GM13977 (cell line): ENCODE measurements around the gene PLEKHA6.

Experiments used
- DNase-seq: peaks from one replicate; pipeline ENCODE4 v3.0.0; 2012; ENCODE audit warnings: low spot score
- in situ Hi-C: fragments of 300-500 bp; cut with MboI; formaldehyde crosslinking; loops from one replicate; pipeline ENCODE4 v1.12.0; 2022; ENCODE audit warnings: low sequenced_read_pairs, low pct_unique_long_range_greater_than_20kb, mixed read lengths, inconsistent platforms; ENCODE audit not compliant: unreplicated experiment
- TF ChIP-seq, protein P1 (sequence below): IDR thresholded peaks from 2 replicates; pipeline ENCODE4 v1.5.1; 2012; ENCODE audit warnings: mild to moderate bottlenecking, control low read depth; ENCODE audit not compliant: insufficient read depth; ENCODE audit errors: extremely low read depth, missing control alignments

PLEKHA6 gene

DNA sequence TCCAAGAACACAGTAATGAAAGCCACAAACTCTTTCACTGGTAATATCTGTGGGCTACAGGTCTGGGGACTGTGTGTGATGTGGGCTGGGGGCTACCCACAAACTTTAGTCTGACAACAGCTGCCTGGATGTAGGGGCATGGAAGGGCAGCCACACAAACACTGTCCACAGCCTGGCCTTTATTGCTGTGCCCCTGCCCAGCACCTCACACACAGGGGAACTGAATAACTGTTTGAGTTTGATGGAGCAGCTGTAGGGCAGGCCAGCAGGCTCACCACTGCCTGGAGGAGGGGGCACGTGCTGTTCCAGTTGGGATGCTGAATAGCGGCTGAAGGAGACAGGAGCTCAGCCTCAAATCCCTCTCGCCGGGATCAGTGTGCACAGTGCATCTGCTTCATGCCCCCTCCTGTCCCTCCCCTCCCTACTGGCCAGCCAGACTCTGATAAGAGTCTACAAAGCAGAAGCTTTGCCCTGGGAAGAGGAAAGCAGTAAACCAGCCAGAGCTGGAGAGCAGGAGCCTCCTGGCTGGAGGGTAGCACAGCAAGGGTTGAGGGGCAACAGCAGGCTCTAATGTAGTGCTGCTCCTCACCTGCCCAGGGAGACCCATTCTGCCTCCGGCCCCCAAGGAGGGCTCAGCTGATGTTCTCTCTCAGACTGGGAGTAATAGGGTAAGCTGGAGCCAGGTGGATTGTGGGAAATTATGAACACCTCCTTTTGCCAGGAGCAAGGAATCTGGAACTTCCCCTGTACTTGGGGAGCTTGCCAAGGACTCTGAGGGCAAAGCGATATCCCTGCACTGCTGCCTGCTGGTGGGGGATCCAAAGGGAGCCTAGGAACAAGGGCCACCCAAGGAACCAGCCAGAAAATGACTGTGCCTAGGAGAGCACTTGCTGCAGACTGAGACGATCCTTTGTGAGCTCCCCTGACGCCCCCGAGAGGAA lies 75.7 kb downstream of the PLEKHA6 start:
- no peak for DNase-seq
- in situ Hi-C loops: no loop called here
- TF ChIP-seq, protein P1, sequence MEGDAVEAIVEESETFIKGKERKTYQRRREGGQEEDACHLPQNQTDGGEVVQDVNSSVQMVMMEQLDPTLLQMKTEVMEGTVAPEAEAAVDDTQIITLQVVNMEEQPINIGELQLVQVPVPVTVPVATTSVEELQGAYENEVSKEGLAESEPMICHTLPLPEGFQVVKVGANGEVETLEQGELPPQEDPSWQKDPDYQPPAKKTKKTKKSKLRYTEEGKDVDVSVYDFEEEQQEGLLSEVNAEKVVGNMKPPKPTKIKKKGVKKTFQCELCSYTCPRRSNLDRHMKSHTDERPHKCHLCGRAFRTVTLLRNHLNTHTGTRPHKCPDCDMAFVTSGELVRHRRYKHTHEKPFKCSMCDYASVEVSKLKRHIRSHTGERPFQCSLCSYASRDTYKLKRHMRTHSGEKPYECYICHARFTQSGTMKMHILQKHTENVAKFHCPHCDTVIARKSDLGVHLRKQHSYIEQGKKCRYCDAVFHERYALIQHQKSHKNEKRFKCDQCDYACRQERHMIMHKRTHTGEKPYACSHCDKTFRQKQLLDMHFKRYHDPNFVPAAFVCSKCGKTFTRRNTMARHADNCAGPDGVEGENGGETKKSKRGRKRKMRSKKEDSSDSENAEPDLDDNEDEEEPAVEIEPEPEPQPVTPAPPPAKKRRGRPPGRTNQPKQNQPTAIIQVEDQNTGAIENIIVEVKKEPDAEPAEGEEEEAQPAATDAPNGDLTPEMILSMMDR: no peak

DNA sequence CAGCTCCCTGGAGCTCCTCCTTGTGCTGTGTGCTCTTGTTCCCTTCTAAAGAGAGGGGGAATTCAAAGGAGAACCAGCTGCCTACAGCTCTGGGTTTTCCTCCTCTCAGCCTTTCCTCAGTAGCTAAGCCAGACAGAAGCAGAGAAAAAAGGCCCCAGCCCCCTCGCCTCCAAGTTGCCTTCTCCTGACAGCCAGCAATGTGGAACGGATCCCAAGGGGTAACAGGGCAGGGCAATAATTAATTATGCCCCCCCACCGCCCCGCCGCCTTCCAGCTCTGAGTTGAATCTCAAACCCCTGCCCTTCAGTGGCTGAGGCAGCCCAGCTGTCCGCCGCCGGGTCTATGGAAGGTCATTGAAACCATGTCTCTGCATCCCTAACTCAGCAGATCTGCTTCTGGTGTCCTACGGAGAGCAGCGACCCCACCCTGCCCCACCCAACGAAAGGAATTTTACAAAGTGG lies 76.9 kb downstream of the PLEKHA6 start:
- TF ChIP-seq, protein P1: no peak

DNA sequence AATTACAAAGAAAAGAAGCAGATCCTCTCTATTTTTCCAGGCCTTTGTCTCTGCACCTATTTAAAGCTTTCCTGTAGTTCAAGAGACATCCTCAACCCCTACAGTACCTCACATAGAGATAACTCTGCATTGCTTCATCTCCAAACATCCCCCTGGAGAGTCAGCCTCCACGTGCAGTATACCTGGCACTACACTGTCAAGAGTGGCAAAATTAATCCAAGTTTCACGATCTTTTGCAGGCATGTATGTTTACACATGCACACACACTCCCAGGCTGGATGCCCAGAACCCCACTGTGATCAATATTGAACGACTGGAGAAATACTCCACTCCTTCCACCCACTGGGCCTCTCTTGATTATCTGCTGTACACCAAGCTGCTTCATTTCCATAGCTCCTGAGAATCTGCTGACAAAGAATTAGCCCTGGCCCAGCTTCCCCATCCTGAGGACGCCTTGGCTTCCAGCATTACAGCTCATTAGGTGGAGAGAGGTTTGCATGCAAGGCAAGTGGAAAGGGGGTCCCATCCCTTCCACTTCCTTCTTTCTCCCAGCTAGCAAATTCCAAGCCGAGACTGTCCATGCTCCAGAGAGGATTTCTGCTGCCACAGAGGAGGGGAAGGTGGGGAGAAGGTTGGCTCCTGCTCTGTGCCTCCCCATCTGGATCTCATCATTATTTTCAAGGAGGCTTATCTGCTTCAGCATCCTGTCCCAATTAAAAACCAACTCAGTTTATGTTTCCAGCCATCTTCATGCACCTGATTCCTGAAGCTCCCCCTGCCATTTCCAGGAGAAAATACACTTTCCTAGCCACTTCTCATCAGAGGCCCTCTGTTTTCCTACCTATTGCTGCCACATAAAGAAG lies 79.4 kb downstream of the PLEKHA6 start:
- in situ Hi-C loops: no loop called here
- TF ChIP-seq, protein P1: no peak
- DNase-seq: no peak

More for the DNA sequence above, 76.9 kb downstream of the PLEKHA6 start:
- no peak for DNase-seq
- in situ Hi-C loops: no loop called here

DNA sequence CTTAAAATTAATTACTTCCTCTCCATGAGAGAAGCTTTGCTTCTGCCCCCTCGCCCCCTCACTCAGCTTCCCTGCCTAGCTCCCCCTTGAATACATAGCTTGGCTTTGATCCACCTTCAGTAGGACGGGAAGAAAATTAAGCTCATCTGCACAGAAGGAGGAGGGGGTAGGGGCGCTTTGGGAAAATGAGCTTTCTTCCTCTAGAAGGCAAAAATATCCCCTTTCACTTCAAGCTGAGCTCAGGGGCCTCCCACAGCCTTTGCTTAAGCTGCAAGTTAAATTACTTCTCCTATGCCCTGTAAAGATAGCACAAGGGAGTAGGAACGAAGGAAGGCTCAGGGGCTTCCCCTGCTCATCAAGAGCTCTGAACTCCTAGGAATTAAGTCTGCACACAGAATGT lies 80.8 kb downstream of the PLEKHA6 start:
- TF ChIP-seq, protein P1: no peak
- no peak for DNase-seq
- in situ Hi-C loops: no loop called here

DNA sequence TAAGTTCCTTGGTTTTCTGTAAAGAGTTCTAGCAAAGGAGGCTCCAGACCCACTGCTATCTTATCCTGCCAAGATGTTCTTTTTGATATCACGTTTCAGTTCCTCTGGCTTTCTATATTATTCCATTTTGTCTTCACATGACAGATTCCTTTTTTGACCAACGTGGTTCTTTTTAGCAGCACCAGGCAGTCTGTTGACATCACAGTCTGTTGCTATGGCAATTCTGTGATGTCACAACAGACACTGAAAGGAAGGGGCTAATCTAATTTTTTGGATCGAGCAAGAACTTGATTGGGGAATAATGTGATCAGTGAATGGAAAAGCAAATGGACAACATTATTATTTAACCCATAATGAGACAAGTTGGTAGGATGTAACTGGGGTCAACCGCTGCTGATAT lies 81.5 kb downstream of the PLEKHA6 start:
- in situ Hi-C loops: no loop called here
- DNase-seq: no peak
- TF ChIP-seq, protein P1: no peak

DNA sequence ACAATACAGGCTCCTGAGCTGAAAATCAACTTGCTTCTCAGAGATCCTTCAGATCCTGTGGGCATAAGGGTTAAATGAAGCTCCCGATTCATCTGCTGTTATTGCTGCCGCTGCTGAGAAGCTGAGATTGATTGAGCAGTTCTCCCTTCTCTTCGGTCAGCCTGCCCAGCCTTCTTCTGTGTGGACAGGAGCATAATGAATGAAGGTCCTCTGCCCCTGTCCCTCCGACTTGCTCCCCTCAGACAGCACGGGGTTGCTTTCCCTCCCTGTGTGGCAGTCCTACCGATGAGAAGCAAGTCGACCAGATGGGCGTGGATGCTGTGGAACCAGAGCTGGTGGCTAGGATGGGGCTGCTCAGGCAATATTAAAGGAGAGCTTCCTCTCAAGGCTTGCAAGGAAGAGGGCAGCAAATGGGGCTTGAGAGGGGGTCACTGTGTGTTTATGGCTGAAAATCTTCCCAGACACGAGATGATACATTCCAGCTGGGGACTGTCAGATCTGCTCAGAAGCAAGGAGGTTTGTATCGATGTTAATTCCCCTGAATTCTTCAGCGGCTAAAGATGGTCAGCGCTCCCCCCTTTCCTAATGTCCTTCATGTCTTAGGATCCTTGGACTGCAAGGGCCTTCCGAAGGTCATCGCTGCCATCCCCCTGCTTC lies 82.0 kb downstream of the PLEKHA6 start:
- in situ Hi-C loops: no loop called here

More for the DNA sequence above, 82.0 kb downstream of the PLEKHA6 start:
- TF ChIP-seq, protein P1: no peak
- no peak for DNase-seq
